Occipital lobe (tissue), 2 donors: ENCODE data around the gene HS3ST5. TPM values are rescaled to one million over a fixed set of nuclear protein-coding genes. Genes with fewer than 3 reads are reported as not detected.
"Not testable (repeated sequence)": the region's sequence is repeated elsewhere in the genome, so short reads cannot be mapped to it uniquely, and the experiment has no call there.

Source experiments
- DNase-seq: peaks from one replicate; lab custom pipeline; 2025; lab: John Stamatoyannopoulos, UW
- total RNA-seq: library from RNA; depleted of rRNA; stranded (reverse); fragments of >200 nt; gene quantifications from one replicate; pipeline ENCODE4 v1.2.3, GENCODE V29; 2014

HS3ST5 gene
- total RNA-seq, 1 donor from 2014 or later = 6.6 TPM

DNA sequence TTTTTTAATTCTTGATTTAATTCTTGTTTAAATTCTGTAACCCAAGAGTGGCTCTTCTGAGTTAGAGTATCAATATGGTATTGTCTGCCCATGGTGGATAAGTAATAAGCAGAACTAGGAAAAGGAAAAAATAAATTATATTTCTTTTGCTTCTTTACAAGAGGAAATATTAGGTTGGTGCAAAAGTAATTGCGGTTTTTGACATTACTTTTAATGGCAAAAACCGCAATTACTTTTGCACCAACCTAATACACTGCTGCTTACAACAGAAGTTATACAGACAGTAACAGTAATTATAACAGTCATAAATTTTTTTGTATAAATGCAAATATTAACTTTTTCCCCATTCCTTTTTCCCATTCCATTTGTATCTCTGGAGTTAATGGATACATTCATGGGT lies 65.6 kb downstream of the HS3ST5 start:
- no peak for DNase-seq

DNA sequence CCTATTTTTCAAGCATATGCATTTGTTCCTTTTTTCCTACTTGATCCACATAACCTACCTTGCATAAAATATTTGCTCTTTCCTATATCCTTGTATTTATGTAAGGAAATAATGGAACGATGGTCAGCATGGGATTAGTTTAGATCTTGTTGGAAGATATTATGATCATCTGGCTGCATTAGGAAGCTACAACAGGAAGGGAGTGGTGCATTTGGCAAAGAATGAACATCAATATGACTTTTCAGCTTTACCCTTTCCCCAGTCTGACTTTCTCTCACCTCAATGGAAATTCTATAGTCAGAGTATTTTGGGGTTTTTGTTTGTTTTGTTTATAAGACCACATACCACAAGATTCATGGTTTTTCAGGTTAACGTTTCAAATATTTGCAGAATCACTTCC lies 66.0 kb downstream of the HS3ST5 start:
- DNase-seq = no peak

DNA sequence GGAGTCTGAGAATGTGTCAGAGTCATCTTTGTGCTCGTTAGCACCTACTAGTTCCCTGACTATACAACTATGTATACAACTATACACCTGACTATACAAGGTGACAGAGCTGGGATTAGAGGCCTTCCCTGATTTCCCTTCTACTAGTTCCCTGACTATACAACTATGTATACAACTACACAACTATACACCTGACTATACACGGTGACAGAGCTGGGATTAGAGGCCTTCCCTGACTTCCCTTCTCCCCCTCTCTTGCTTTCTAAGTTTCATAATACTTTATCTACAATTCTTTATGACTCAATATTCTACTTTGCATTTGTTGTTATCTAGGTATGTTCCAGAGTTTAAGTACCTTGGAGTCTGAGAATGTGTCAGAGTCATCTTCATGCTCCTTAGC lies 68.0 kb downstream of the HS3ST5 start:
- no peak for DNase-seq

DNA sequence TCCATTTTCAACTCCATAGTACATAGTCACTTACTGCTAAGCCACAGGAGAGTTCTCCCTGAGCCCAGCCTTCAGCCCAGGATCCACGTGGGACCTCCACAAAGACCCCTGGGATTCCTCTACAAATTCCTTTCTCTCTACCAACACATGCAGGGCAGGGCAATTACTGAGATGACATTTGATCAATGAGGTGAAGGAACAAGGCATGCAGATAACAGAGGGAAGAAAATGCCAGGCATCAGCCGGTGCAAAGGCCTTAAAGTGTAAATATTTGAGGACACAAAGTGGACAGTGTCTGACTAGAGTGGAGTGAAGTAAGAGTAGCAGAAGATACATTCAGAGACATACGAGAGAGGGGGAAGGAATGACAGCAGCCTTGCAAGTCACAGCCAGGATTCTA lies 70.2 kb downstream of the HS3ST5 start:
- DNase-seq = no peak

DNA sequence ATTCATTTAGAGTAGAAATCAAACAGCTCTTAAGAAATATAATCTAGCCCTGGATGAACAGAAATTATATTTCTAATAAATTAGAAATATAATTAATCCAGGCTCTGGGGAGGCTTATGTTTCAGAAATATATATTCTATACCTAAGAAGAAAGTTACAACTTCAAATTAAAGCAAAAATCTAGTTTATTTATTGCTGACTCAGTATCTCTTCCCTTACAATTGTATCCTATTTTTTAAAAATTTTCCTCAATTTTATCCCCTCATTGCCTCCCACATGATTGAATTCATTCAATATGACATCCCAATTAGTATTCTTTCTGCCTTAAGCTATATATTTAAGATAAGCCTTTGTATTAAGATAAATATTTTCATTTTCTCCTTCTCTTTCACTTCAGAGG lies 71.4 kb downstream of the HS3ST5 start:
- no peak for DNase-seq

DNA sequence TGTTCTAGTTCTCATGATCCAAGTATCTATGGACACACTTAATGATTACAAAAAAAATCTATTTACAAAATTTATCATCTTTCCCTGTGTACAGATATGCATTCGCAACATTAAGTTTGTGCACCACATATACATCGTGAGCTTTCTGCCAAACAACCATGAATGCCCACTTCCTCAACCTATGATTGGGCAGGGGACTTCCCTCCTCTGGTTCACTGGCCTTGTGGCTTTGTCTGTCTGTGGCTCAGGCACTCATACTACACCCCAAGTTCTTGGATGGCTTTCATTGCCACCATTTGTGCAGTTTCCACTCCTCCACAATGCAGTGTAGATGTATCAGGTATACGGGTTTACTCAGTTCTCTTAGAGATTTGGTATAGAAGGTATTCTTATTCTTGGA lies 74.9 kb downstream of the HS3ST5 start:
- no peak for DNase-seq

DNA sequence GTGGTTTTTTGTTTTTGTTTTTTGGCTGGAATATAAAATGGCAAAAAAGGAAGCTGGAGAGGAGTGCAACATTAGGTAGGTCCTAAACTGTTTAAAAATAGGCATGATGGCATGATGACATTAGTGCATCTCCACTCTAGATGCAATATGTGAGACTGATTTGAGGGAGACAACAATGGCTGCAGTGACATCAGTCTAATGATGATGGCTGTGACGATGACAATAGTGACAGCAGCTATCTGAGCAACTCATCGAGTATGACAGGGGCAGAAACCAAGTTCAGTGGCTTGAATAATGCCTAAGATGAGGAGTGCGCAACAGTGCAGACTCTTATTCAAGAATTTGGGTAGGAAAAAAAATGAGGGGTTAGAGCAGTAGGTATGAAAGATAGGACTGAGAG lies 82.0 kb downstream of the HS3ST5 start:
- no peak for DNase-seq

DNA sequence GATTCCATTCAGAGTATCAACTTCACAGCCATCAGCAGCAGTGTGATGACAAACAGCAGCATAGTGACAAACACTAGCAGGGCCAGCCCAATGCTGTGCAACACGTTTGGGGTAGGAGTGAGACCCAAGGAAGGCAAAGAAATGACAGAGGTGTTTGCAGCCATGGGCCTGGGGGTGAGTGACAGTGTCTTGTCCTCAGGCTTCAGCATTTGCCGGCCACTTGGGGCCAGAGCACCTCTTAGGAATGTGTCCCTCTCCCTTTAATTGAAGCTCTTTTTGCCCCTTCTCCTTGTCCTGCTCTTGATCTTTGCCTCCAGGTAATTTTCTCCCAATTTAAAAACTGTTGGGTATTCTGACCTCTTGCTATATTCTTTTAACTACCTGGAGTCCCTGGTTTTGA lies 84.4 kb downstream of the HS3ST5 start:
- no peak for DNase-seq

DNA sequence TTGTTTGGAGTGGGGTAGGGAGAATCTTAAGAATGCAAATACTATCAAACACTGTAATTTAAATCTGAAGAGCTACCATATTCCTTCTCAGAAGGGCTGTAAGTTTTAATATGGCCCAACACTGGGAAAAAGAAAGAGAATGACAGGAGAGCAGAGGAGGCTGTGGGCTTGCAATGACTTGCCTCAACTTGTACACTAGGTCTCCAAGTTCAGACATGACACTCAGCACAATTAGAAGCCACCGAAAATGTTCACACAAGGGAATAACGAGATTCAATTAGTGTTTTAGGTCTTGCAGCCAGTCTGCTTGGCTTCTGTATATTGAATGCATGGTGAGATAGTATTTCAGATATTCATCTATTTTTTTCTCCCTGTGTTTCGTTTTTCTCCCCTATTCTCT lies 89.4 kb downstream of the HS3ST5 start:
- DNase-seq = no peak

DNA sequence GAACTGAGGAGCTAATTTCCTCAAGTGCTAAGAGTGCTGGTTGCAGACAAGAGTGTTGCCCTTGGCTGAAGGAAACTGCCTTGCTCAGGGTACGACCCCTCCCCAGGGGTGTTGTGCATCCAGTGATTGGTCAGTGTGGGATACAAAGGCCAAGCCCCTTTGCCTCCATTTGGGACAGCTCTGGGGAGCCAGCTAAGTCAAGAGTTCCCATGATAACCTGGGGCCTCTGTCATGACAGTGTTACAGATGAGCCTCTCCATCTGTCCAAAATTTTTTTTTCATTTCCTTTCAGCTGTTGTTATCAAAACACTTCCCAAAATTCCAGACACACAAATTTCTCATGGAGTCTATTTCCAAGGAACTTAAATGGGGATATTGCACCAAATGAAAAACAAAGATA lies 93.3 kb downstream of the HS3ST5 start:
- DNase-seq = no peak

DNA sequence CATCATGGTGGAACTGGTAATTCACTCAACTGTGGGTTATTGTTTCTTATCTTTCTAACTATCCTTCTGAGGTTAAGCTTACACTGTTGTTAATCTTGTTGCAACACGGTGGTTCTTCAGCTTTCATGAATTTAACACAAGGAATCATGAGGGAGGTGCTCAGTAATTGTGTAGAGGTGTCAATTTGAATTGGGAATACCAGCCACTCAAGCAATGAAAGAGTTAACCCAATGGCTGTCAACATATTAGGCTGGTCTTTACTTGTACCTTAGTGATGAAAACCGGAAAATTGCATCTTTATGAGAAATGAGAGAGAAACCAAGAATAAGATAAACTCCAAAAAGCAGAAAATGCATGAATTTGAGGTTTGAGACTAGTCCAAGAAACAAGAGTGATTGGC lies 95.7 kb downstream of the HS3ST5 start:
- DNase-seq = no peak

DNA sequence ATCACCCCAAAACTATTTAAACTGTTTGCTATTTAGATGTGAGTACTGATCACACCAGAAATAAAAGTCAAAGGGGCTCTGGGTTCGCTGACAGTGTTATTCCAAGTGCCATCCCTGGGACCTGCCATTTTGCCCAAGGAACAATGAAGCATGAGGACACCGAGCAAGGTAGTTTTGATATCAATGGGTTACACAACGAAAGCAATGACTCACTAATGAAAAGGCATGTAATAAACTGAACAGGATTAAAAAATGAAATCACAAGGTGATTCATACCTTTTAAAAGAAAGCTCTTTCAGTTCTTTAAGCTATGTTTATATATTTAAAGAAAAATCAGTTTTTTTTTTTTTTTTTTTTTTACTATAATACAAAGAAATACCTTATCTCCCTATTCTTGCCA lies 102.0 kb downstream of the HS3ST5 start:
- DNase-seq = no peak

DNA sequence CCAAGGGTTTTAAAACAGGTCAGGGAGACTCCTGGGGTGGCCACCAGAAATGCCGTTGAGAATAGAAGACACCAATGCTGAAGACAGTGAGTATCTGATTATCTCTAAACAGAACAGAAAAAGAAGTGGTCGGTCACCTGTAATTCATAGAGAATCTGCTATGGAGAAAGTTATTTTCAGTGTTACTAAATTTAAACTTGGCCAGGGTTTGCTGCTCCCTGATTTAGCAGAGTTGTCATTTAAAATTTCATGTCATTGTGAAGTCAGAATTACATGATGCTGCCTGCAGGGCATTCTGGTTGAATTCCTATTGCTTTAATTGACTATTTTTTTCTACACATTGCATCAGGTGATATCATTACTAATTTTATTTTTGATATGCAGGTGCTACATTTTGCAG lies 114.1 kb downstream of the HS3ST5 start:
- DNase-seq = no peak

DNA sequence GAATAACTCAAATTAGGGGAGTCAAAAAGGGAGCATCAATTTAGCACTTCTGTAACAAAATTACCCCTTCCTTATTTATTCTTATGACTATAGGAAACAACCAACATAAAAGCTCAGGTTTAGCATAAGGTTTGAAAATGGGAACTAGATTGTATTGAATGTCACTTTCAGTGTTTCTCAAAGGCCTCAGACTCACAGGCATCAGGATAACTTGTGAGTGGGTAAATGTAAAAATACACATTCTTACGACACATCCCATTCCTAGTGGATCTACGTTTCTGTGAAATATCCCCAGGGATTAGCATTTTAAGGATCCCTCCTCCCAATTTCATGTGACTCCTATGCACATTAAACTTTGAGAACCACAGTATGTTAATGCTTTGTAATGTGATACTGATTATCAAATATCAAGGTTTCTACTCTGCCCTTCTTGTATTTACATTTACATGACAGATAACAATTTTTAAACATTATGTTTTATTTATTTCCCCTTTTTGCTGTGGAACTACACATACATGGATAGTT lies 114.8 kb downstream of the HS3ST5 start:
- no peak for DNase-seq

DNA sequence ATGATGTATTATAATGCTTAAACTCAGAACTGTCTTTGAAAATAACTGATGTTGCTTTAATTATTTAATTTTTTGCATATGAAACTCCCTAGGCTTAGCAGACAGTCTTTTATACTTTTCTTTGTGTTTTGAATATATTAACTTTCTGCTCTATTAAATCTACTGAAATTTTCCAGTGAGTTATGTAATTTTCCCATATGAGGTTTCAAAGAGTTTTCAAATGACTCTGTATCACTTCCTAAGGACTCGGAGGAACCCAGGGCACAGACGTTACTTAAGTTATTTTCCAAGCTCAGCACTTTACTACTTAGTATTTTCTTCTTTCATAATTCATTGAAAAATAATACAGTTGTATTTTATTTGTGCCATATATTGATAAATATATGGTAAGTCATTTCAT lies 122.6 kb downstream of the HS3ST5 start:
- DNase-seq = no peak

DNA sequence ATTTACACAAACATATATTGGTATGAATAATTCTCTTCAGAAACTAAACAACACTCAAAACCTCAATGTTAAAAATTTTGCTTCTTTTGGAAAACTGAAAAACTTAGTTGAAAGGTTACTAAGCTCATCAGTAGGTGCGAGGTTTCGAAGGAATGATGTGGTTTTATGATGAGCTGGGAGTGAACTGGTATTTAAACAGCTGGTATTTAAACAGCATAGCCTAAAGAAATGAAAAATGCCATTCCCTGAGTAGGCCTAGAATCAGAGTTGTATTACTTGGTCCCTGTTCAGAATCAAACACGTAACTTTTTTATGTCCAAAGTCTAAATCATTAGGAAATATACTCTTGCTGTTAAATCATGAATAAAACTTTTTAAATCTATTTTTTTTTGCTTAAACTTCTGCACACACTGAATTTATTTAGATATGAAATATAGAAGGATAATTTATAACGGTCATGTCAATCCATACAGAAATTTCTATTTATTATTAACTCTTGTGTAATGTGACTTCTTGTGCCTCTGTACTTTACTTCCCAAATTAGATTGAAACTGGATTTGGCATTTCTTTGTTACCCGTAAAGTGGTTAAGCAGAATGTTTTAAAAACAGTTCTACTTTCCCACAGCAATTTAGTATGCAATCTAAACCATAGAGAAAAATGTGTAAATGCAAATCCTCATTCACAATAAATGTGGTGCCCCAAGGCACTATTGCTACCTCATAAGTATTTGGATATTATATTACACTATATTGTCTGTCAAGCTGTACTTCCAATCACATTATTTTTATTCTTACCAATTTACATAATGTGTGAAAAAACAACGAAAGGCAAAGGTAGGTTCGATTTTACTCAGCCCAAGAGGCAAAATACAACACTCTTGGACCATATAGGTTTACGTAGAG lies 124.1 kb downstream of the HS3ST5 start:
- DNase-seq = no peak

DNA sequence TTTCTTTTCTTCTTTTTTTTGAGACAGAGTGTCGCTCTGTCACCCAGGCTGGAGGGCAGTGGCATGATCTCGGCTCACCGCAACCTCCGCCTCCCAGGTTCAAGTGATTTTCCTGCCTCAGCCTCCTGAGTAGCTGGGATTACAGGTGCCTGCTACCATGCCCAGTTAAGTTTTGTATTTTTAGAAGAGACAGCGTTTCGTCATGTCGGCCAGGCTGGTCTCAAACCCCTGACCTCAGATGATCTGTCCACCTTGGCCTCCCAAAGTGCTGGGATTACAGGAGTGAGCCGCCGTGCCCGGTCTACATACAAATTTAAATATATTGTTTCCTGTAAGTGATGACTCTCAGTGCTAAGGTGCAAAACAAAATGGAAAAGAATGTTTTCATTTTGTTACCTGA lies 124.8 kb downstream of the HS3ST5 start:
- DNase-seq = not testable (repeated sequence)

DNA sequence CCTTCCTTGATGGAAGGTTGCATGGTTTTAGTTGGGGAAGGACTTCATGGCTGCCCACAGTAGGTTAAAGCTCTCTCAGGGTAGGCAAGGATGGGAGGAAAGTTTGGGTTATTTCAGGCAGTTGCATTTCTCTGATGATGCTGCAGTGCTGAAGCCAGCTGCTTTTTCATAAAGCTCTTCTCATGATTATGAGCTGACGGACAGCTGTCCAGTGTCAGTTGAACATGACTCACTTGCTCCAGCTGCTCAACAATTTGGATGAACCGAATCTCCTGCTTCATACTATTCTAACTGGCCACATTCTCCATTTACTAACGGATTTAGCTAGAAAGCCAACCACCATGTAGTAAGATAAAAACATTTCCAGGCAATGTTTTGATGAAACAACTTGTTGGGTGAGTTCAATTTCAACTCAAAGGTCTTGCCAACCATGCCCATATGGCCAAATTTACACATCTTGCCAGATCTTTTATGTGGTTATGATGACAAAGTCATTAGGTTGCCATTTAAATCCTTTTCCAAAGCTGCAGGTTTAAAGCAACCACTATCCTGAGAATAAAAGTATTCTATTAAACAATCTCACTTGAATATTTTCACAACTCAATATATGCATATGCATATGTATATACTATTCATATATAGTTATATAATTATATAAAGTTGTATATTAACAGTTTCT lies 125.9 kb downstream of the HS3ST5 start:
- DNase-seq = no peak

DNA sequence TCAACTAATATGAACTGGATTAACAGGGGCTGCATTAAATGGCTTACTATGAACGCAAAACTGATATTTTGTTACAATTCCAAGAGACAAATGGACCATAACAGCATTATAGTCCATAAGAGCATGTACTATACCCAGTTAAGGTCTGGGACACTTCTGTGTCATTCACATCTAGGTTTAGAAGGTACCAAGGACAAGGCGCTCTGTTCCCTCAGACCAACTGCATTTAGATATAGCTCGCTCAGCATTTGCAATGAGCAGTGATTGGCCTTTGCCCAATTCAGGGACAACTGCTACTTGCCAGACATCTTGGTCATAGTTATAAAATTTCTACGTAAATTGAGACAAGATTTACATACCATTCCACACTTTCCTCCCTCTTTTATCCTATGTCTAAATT lies 132.4 kb downstream of the HS3ST5 start:
- DNase-seq = no peak

DNA sequence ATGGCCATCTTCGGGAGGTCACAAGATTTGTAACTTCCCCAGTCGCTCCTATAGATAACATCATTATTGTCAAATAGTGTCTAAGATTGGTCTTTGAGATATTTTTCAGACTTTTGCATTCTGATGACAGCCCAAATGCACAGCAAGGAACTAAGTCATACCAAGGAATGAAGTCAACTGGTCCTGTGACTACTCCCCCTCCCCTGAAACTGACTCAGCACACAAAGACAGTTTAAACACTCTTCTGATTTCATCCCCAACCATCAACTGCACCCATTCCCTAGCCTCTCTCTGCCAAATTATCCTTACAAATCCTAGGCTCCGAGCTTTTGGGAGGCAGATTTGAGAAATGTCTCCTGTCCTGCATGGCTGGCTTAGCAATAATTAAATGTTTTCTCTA lies 139.4 kb downstream of the HS3ST5 start:
- no peak for DNase-seq

DNA sequence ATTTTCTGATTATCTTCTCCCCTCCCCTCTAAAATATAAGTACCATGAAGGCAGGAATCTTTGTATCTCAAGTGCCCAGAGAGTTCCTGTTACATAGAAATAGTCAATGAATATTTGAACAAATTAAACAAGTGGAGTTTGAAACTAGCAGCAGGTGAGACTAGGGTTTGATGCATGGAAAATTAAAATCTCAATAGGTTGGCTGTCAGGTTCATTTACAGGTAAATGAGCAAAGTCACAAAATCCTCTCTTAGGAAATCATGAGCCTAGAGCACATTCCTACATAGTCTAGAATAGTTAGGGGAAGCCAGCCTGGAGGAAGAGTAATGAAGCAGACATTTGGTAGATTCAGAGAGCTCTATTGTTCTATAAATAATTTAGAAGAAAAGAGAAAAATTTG lies 140.4 kb downstream of the HS3ST5 start:
- no peak for DNase-seq

DNA sequence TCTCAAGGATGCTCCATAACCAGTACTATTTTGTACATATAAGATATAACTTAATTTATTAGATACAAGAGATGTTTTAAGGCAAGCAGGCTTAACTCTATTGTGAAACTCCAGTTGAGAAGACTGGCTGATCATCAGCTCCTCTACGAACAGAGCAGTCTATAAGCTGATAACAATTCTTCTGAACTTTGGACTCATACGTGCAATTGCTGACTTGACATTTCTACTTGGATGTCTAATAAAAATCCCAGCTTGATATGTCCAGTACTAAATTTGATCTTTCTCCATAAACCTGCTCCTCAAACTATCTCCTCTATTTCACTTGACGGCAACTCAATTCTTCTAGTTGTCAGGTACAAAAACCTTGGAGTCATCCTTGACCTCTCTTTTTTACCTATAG lies 141.9 kb downstream of the HS3ST5 start:
- DNase-seq = no peak
